ENCODE measurements around the gene FGF22.

The FGF22 gene

DNA sequence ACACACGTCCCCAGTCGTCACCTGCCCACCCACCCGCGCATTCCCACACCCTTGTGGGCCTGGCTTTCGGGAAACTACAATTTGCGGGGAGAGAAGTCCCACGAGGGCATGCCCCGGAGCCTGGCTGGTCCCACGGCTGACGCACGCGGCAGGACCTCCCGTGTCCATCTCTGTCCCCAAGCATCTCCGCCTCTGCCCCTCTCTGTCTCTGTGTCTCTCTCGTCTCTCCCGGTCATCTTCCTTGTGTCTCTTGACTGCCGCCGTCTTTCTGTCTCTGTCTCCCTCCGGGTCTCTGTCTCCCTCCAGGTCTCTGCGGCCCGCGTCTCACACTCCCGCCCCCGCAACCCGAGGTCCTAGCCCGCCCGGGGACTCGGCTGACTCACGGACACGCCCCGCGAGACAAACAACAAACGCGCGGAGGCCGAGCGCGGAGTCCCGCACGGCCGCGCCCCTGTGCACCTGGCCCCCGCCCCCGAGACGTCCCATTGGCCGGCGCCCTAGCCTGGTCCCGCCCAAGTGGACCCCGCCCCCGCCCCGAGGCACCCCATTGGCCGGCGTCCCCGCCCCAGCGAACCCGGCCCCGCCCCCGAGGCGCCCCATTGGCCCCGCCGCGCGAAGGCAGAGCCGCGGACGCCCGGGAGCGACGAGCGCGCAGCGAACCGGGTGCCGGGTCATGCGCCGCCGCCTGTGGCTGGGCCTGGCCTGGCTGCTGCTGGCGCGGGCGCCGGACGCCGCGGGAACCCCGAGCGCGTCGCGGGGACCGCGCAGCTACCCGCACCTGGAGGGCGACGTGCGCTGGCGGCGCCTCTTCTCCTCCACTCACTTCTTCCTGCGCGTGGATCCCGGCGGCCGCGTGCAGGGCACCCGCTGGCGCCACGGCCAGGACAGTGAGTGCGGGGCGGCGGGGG is at the start of gene FGF22:
FGF22 (plus strand) TSS at position 627 of the 908 bp plus-strand sequence; CDS start at position 674, 47 bp downstream.
- Histone ChIP-seq H3K36me3 (ENCODE audit: insufficient read depth, low read length) (peaks cover 2% of the 10 kb centered on the region), H4K20me1 (ENCODE audit: insufficient read depth, low read length) (peaks cover 2% of the 10 kb centered on the region; the same call in 1 of the 2 replicates), H3K4me1 (ENCODE audit: insufficient read depth, low read length) (peaks cover 4% of the 10 kb centered on the region; the same call in 1 of the 2 replicates), H2AFZ (ENCODE audit: low read depth, low read length) (no peak within 1 kb of the TSS), H3K9me3 (ENCODE audit: insufficient read depth, low read length, severe bottlenecking) (no peaks in the 10 kb centered on the region), H3K79me2 (ENCODE audit: insufficient read depth, low read length) (no peaks in the 10 kb centered on the region; the same call in 1 of the 2 replicates), H3K4me2 (ENCODE audit: insufficient read depth, low read length) (no peak within 1 kb of the TSS), H3K9ac (ENCODE audit: low read depth, low read length) (no peak within 1 kb of the TSS), H3K27me3 (ENCODE audit: insufficient read depth, low read length, poor library complexity) (no peaks in the 10 kb centered on the region), H3K27ac (ENCODE audit: low read length) (no peak within 1 kb of the TSS), H3K4me3 (ENCODE audit: low read depth in 1 of 2, low read length in 2 of 2) (no peak within 1 kb of the TSS)
- no peak for TF ChIP-seq EZH2 (IDR thresholded peaks at IDR 0.05; ENCODE audit: borderline replicate concordance, low read depth, low read length, severe bottlenecking)
- ATAC-seq (ENCODE audit: insufficient read depth, low read depth) (no peak), DNase-seq (no peak)

DNA sequence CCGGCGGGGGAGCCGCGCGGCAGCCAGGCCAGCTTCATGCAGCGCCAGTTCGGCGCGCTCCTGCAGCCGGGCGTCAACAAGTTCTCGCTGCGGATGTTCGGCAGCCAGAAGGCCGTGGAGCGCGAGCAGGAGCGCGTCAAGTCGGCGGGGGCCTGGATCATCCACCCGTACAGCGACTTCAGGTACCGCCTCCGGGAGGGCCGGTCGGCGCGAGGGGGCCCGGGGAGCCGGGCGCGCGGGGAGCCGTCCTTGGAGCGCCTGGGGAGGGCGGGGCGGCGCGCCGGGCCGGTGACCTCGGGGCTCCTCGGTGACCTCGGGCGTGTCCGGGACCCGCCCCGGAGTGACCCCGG is 49.3 kb upstream of the FGF22 start:
- Histone ChIP-seq H3K36me3 (ENCODE audit: insufficient read depth, low read length) (no peaks in the 10 kb centered on the region), H3K27me3 (ENCODE audit: insufficient read depth, low read length, poor library complexity) (peaks cover 8% of the 10 kb centered on the region), H3K4me3 (ENCODE audit: low read depth in 1 of 2, low read length in 2 of 2) (no peak overlapping the region), H4K20me1 (ENCODE audit: insufficient read depth, low read length) (peaks cover 28% of the 10 kb centered on the region), H3K27ac (ENCODE audit: low read length) (no peak overlapping the region), H3K9ac (ENCODE audit: low read depth, low read length) (no peak overlapping the region), H2AFZ (ENCODE audit: low read depth, low read length) (no peak overlapping the region), H3K4me2 (ENCODE audit: insufficient read depth, low read length) (no peak overlapping the region), H3K79me2 (ENCODE audit: insufficient read depth, low read length) (no peaks in the 10 kb centered on the region), H3K9me3 (ENCODE audit: insufficient read depth, low read length, severe bottlenecking) (no peaks in the 10 kb centered on the region), H3K4me1 (ENCODE audit: insufficient read depth, low read length) (peaks cover 10% of the 10 kb centered on the region)
- ATAC-seq (ENCODE audit: insufficient read depth, low read depth) (no peak), DNase-seq (no peak)
- TF ChIP-seq, protein P1, sequence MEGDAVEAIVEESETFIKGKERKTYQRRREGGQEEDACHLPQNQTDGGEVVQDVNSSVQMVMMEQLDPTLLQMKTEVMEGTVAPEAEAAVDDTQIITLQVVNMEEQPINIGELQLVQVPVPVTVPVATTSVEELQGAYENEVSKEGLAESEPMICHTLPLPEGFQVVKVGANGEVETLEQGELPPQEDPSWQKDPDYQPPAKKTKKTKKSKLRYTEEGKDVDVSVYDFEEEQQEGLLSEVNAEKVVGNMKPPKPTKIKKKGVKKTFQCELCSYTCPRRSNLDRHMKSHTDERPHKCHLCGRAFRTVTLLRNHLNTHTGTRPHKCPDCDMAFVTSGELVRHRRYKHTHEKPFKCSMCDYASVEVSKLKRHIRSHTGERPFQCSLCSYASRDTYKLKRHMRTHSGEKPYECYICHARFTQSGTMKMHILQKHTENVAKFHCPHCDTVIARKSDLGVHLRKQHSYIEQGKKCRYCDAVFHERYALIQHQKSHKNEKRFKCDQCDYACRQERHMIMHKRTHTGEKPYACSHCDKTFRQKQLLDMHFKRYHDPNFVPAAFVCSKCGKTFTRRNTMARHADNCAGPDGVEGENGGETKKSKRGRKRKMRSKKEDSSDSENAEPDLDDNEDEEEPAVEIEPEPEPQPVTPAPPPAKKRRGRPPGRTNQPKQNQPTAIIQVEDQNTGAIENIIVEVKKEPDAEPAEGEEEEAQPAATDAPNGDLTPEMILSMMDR (IDR thresholded peaks at IDR 0.05; ENCODE audit: borderline replicate concordance, extremely low read depth, low read length, poor library complexity, severe bottlenecking) = no peak
- TF ChIP-seq EZH2 (IDR thresholded peaks at IDR 0.05; ENCODE audit: borderline replicate concordance, low read depth, low read length, severe bottlenecking) = no peak

DNA sequence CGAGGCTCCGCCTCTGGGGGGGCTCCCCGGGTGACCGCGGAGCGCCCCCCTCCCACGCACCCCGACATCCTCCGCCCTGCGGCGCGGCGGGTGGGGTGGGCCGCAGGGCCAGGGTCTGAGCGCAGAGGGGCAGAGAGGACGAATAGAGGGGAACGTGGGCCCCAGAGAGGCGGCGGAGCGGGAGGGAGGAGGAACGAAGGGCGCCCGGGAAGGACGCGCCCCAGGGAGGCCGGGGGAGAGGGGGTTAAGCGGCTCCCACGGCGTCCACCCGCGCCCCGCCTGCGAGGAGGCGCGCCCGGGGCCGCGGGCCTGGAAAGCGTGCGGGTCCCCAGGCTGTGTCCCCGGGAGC is 49.0 kb upstream of the FGF22 start:
- H3K4me2 ChIP-seq (ENCODE audit: insufficient read depth, low read length) = no peak overlapping the region
- H2AFZ ChIP-seq (ENCODE audit: low read depth, low read length) = no peak overlapping the region
- peaks cover 8% of the 10 kb centered on the region for H3K27me3 ChIP-seq (ENCODE audit: insufficient read depth, low read length, poor library complexity)
- H3K27ac ChIP-seq (ENCODE audit: low read length) = no peak overlapping the region
- TF ChIP-seq, protein P1 (IDR thresholded peaks at IDR 0.05; ENCODE audit: borderline replicate concordance, extremely low read depth, low read length, poor library complexity, severe bottlenecking) = no peak
- no peak for TF ChIP-seq EZH2 (IDR thresholded peaks at IDR 0.05; ENCODE audit: borderline replicate concordance, low read depth, low read length, severe bottlenecking)
- H3K4me3 ChIP-seq (ENCODE audit: low read depth in 1 of 2, low read length in 2 of 2) = no peak overlapping the region
- ATAC-seq (ENCODE audit: insufficient read depth, low read depth) (no peak), DNase-seq (no peak)
- H4K20me1 ChIP-seq (ENCODE audit: insufficient read depth, low read length) = peaks cover 25% of the 10 kb centered on the region
- no peaks in the 10 kb centered on the region for H3K9me3 ChIP-seq (ENCODE audit: insufficient read depth, low read length, severe bottlenecking)
- peaks cover 10% of the 10 kb centered on the region for H3K4me1 ChIP-seq (ENCODE audit: insufficient read depth, low read length)
- no peak overlapping the region for H3K9ac ChIP-seq (ENCODE audit: low read depth, low read length)
- H3K36me3 ChIP-seq (ENCODE audit: insufficient read depth, low read length) = no peaks in the 10 kb centered on the region
- H3K79me2 ChIP-seq (ENCODE audit: insufficient read depth, low read length) = no peaks in the 10 kb centered on the region
